HUES48 (cell line): ENCODE results near the gene HNRNPA0.

ENCODE experiments used
- H3K27ac ChIP-seq: one replicate; pipeline ENCODE4 v1.7.0; 2013; ENCODE audit warnings: low read depth, low read length, inconsistent platforms
- H3K27me3 ChIP-seq: 2 replicates; pipeline ENCODE4 v1.6.1; 2013; ENCODE audit warnings: mild to moderate bottlenecking, low read length; ENCODE audit not compliant: control insufficient read depth, insufficient read depth
- H3K36me3 ChIP-seq: 2 replicates; pipeline ENCODE4 v1.6.1; 2013; ENCODE audit warnings: low read length; ENCODE audit not compliant: control insufficient read depth, insufficient read depth
- H3K4me1 ChIP-seq: 2 replicates; pipeline ENCODE4 v1.6.1; 2013; ENCODE audit warnings: mild to moderate bottlenecking, low read length; ENCODE audit not compliant: control insufficient read depth, insufficient read depth
- H3K4me3 ChIP-seq: 2 replicates; pipeline ENCODE4 v1.5.1; 2013; ENCODE audit warnings: mild to moderate bottlenecking, low read depth, low read length
- H3K9ac ChIP-seq: 2 replicates; pipeline ENCODE4 v1.6.1; 2013; ENCODE audit warnings: mild to moderate bottlenecking, low read depth, low read length, moderate library complexity
- H3K9me3 ChIP-seq: 2 replicates; pipeline ENCODE4 v1.6.1; 2013; ENCODE audit warnings: low read length; ENCODE audit not compliant: control insufficient read depth, insufficient read depth

Gene HNRNPA0

DNA sequence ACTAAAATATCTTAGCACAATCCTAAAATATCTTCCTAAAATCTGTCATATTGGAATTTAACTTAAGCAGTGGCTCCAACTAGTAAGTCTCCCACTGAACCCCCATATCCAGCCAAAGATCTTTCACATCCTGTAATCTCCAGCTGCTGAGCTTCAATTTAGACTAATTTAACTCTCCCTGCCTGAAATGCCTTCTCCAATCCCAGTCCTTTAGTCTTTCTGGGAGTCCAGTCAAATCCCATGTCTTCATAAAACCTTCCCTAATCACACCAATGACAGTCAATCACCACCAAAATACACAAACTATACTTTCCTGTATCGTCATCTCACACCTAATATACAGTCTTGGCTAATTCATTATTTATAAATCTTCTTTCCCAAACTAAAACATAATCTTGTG, 17.7 kb downstream of the HNRNPA0 start:
- Histone ChIP-seq H3K4me1 (peaks cover 15% of the 10 kb centered on the region), H3K36me3 (no peaks in the 10 kb centered on the region), H3K4me3 (peak overlapping the region; percentile 77; the same call in 1 of the 2 replicates), H3K9ac (no peak overlapping the region), H3K9me3 (no peaks in the 10 kb centered on the region), H3K27me3 (no peaks in the 10 kb centered on the region), H3K27ac (no peak overlapping the region)

DNA sequence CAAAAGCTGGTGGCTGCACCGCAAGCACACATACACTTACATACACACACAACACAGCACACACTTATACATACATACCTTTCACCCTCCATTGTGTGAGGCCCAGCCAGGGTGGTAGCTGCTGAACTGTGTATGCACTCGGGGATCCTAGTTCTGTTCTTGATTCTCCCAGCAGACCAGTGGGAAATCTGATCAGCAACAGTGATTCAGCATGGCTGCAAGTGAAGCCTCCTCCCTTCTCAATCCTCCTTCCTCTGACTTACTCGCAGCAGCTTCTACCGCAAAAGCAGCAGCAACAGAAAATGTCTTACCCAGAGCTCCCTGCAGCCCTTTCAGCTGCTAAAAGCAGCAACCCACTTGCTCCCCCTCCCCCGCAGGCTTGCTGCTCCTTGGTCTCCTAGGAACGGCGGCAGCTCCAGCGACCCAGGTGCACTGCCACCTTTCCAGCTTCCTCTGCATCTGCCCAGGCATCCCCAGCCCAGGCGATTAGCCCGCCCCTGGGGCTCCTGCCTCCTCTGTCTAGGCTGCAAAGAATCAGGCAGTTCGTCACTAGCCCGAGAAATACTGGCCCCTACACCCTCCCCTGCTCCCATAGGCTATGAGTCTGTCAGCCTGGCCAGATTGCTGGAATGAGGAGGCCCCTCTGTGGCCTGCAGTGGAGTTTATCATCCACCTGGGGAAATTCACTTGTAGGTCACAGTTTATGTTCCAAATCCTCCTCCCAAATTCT, 18.4 kb downstream of the HNRNPA0 start, which contains the start of gene KLHL3:
Gene KLHL3, minus strand, starts transcription at position 535 of the 730 bp plus-strand sequence. Its CDS starts 443 bp downstream, at position 92.
- Histone ChIP-seq H3K27ac (peak within 1 kb of the TSS; percentile 78), H3K4me3 (peak within 1 kb of the TSS; percentile 77), H3K27me3 (no peaks in the 10 kb centered on the region), H3K9me3 (no peaks in the 10 kb centered on the region), H3K36me3 (no peaks in the 10 kb centered on the region), H3K9ac (peak within 1 kb of the TSS; percentile 68), H3K4me1 (peaks cover 15% of the 10 kb centered on the region)

DNA sequence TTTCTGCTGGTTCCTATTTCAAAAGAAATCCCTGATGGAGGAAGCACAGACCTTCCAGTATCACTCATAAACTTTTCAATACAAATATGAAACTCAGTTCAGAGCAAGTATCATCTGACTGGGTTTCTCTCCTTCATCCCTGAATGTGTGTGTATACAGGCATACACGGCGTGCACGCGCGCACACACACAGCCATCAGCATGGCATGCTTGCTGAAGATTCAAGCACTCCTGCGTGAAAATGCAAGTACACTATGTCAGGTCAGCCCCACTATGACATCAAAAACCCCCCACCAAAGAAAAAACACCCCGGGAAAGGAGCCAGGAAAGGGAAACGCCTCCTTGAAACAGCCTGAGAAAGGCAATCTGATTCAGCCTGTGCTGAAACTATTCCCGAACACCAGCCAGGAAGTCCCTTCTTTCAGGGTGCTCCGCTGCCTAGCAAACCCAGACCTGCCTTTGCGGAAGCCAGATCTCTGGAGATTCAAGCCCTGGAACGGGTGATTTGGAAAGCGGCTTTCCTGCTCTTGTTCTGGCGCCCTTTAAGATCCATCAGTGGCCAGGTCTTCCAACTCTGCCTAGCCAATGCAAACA, 19.1 kb downstream of the HNRNPA0 start:
- Histone ChIP-seq H3K9ac (peak overlapping the region; percentile 68), H3K9me3 (no peaks in the 10 kb centered on the region), H3K36me3 (no peaks in the 10 kb centered on the region), H3K27ac (peak overlapping the region; percentile 78), H3K4me1 (peaks cover 15% of the 10 kb centered on the region), H3K4me3 (peak overlapping the region; percentile 77), H3K27me3 (no peaks in the 10 kb centered on the region)

DNA sequence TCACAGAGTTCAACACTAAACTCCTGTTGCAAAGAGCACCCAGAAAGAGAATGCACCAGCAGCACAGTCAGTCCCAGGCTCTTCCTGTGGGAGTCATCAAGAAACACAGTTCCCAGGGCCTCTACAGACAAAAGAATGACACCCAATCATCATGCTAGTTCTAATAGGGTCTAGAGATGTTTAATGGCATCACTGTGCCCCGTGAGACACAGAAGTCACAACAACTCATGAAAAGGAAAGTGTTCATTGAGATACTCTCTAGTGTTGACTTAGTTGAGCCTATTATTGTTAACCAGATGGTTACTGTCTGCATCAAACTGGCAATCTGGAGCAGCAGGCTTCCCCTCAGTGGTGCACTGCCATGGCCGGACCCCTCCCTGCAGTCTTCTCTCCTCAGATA, 19.8 kb downstream of the HNRNPA0 start:
- no peaks in the 10 kb centered on the region for H3K9me3 ChIP-seq
- peaks cover 15% of the 10 kb centered on the region for H3K4me1 ChIP-seq
- H3K27me3 ChIP-seq: no peaks in the 10 kb centered on the region
- H3K4me3 ChIP-seq: peak overlapping the region; percentile 77
- H3K27ac ChIP-seq: no peak overlapping the region
- no peak overlapping the region for H3K9ac ChIP-seq
- no peaks in the 10 kb centered on the region for H3K36me3 ChIP-seq

DNA sequence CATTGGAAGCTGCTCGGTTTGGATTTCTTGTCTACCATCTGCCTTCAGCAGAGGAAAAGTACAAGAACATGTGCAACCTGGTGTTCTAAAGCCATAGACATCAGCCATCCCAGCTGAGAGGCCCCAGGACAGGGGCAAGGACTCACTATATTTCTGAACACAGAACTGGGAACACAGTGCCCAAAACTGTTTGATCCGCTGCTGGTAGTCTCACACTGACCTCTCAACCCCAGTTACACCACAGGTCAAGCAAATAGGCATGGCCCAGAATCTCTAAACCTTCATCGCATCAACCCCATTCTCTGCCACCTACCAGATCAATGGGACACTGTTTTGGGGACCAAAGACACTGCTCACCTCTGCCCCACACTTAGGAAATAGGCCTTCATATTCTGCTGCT, 20.2 kb downstream of the HNRNPA0 start:
- H3K36me3 ChIP-seq: no peaks in the 10 kb centered on the region
- peak overlapping the region; percentile 77 for H3K4me3 ChIP-seq
- H3K27ac ChIP-seq: no peak overlapping the region
- peaks cover 15% of the 10 kb centered on the region for H3K4me1 ChIP-seq
- no peak overlapping the region for H3K9ac ChIP-seq
- H3K27me3 ChIP-seq: no peaks in the 10 kb centered on the region
- H3K9me3 ChIP-seq: no peaks in the 10 kb centered on the region

DNA sequence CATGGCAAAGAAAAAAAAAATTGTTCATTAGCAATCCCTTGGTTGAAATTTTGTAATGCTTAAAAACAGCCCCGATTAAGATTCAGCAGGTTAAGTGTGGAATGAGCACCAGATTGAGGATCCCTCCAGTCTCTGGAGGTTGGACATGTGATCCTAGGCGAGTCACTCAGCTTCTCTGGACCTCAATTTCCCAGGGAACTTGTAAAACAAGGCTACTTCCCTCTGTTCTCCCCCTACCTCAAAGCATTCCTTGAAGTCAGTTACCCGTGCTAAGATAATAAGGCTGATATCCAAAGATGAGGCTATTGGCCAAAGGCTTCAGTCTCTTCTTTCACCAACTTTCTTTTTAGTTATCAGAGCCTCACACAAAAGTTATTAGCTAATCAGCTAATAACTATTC, 21.2 kb downstream of the HNRNPA0 start:
- Histone ChIP-seq H3K36me3 (no peaks in the 10 kb centered on the region), H3K27ac (no peak overlapping the region), H3K9me3 (no peaks in the 10 kb centered on the region), H3K27me3 (no peaks in the 10 kb centered on the region), H3K4me1 (peaks cover 15% of the 10 kb centered on the region), H3K4me3 (no peak overlapping the region), H3K9ac (no peak overlapping the region)

DNA sequence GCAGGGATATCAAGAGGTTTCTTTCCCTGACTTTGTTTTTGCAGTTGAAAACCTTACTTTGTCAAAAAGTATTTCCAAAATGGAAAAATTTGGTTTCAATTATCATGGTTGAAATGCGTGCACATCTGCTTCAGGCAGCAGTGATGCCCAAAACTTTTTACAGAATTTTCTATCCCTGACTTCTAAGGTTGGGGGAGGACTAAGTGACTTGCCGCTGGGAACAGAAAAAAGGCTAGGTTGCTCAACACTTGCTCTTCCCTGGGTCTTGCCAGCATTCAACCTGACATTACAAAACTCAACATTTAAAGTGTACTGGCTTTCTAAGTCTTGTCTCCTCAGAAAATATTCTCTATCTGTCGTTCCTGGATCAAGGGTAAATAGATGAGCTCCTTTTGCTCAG, 23.0 kb downstream of the HNRNPA0 start:
- no peak overlapping the region for H3K9ac ChIP-seq
- no peak overlapping the region for H3K4me3 ChIP-seq

DNA sequence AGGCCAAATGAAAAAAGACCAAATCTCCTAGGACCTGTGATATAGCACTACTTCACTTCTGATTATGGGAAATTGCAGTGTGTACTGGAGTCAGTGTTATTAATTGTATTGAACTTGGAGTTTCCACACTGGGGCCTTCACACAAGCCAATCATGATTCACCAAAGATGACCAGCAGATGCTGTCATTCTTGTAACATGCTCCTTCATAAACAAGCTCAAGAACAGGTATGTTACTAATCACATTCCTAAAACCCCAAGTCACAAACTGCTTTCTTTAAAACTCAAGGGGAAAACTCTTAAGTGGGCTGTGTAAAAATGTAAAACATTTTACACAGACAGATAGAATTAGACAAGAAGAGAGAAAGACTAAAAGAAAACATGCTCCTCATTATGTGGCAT, 23.8 kb downstream of the HNRNPA0 start:
- Histone ChIP-seq H3K36me3 (no peaks in the 10 kb centered on the region), H3K9ac (no peak overlapping the region), H3K27ac (no peak overlapping the region), H3K4me3 (no peak overlapping the region), H3K4me1 (peaks cover 9% of the 10 kb centered on the region), H3K9me3 (no peaks in the 10 kb centered on the region), H3K27me3 (no peaks in the 10 kb centered on the region)

More for the DNA sequence above, 23.0 kb downstream of the HNRNPA0 start:
- H3K27me3 ChIP-seq: no peaks in the 10 kb centered on the region
- H3K4me1 ChIP-seq: peaks cover 10% of the 10 kb centered on the region
- H3K27ac ChIP-seq: no peak overlapping the region
- H3K9me3 ChIP-seq: no peaks in the 10 kb centered on the region
- H3K36me3 ChIP-seq: no peaks in the 10 kb centered on the region

DNA sequence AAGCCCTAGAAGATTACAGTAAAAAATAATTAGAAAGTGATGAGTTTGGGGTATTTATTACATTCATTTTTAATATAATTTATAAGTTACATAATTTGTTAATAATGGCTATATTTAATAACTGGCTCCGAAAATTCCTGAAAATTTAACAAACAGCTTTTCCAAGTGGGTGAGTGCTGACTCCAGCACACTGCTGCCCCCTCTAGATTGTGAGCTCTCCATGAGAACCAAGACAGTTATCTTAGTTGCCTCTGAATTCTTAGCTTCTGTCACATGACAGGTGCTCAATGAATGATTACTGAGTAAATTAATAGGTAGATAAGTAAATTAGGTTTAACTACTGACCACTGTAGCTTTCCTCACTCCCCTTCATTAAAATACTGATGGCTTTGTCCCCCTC, 26.1 kb downstream of the HNRNPA0 start:
- no peak overlapping the region for H3K9ac ChIP-seq
- no peaks in the 10 kb centered on the region for H3K4me1 ChIP-seq
- no peaks in the 10 kb centered on the region for H3K9me3 ChIP-seq
- H3K4me3 ChIP-seq: no peak overlapping the region
- H3K36me3 ChIP-seq: no peaks in the 10 kb centered on the region
- no peaks in the 10 kb centered on the region for H3K27me3 ChIP-seq
- H3K27ac ChIP-seq: no peak overlapping the region

DNA sequence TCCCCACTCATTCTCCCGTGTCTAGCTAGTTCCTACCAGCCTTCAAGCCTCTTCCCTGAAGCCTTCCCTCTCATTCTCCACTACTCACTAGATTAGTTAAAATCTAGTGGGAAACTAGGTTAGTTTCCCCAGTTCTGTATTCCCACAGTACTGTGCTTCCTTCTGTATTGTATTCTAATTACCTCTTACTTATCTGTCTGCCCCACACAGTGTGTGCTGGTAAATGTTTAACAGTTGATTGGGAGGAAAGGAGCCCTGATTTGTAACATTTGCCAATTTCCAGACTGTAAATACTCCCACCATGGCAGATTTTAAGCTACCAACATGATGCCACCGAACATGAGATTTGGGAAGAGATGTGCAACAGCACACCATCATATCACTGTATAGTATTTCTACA, 26.5 kb downstream of the HNRNPA0 start:
- Histone ChIP-seq H3K27ac (peak overlapping the region; percentile 10), H3K9ac (no peak overlapping the region), H3K9me3 (no peaks in the 10 kb centered on the region), H3K36me3 (no peaks in the 10 kb centered on the region), H3K4me1 (no peaks in the 10 kb centered on the region), H3K4me3 (no peak overlapping the region), H3K27me3 (no peaks in the 10 kb centered on the region)

DNA sequence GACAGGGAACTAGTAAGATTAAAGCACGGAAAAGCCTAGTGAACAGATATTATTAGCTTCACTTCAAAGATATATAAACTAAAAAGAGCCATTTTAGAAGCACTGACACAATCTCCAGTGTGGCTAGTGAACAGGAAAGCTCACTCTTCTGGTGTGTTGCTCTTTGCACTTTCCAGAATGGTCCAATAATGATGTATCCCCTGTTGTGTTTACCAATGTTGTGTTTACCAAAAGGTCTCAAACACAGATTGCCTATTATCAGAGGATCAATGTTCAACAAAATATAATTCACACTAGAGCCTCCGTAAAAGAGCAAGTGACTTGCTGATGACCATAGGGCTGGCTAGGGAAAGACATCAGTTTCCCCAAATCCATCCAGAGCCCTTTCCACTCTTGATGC, 29.9 kb downstream of the HNRNPA0 start:
- Histone ChIP-seq H3K36me3 (peaks cover 6% of the 10 kb centered on the region; the same call in 1 of the 2 replicates), H3K27me3 (no peaks in the 10 kb centered on the region), H3K9me3 (no peaks in the 10 kb centered on the region), H3K9ac (no peak overlapping the region), H3K27ac (no peak overlapping the region), H3K4me1 (no peaks in the 10 kb centered on the region), H3K4me3 (no peak overlapping the region)
